Measurements from ENCODE around the gene LMAN1L.
A peak's percentile ranks its signal among the peaks of the same experiment; 100 is the strongest.

LMAN1L gene

GRCh38 chr15:74775894-74776293 is 36.7 kb upstream of the LMAN1L start:
- Histone ChIP-seq H3K4me1 (ENCODE audit: control insufficient read depth, insufficient read depth, low read length, unreplicated experiment) (peaks cover 6% of the 10 kb centered on the region), H3K36me3 (ENCODE audit: insufficient read depth, low read length) (no peaks in the 10 kb centered on the region), H3K4me3 (ENCODE audit: low read depth, low read length) (no peak overlapping the region), H3K27me3 (ENCODE audit: insufficient read depth, low read length) (no peaks in the 10 kb centered on the region), H3K79me2 (ENCODE audit: control insufficient read depth, insufficient read depth, low read length, unreplicated experiment) (no peaks in the 10 kb centered on the region), H3K27ac (ENCODE audit: low read depth, low read length) (no peak overlapping the region), H2AFZ (ENCODE audit: low read length, unreplicated experiment) (no peak overlapping the region)

GRCh38 chr15:74776821-74777768 is 35.5 kb upstream of the LMAN1L start:
- Histone ChIP-seq H3K4me1 (ENCODE audit: control insufficient read depth, insufficient read depth, low read length, unreplicated experiment) (peaks cover 6% of the 10 kb centered on the region), H3K27me3 (ENCODE audit: insufficient read depth, low read length) (no peaks in the 10 kb centered on the region), H3K4me3 (ENCODE audit: low read depth, low read length) (no peak overlapping the region), H2AFZ (ENCODE audit: low read length, unreplicated experiment) (no peak overlapping the region), H3K36me3 (ENCODE audit: insufficient read depth, low read length) (no peaks in the 10 kb centered on the region), H3K79me2 (ENCODE audit: control insufficient read depth, insufficient read depth, low read length, unreplicated experiment) (no peaks in the 10 kb centered on the region), H3K27ac (ENCODE audit: low read depth, low read length) (no peak overlapping the region)

- H3K4me1 ChIP-seq (ENCODE audit: control insufficient read depth, insufficient read depth, low read length, unreplicated experiment) = peaks cover 6% of the 10 kb centered on the region
These were observed 34.7 kb upstream of the LMAN1L start for GRCh38 chr15:74777769-74778598.

GRCh38 chr15:74778599-74778970 is 34.0 kb upstream of the LMAN1L start:
- Histone ChIP-seq H3K4me3 (ENCODE audit: low read depth, low read length) (no peak overlapping the region), H3K4me1 (ENCODE audit: control insufficient read depth, insufficient read depth, low read length, unreplicated experiment) (peaks cover 8% of the 10 kb centered on the region)

More at GRCh38 chr15:74777769-74778598, 34.7 kb upstream of the LMAN1L start:
- no peak overlapping the region for H3K4me3 ChIP-seq (ENCODE audit: low read depth, low read length)
- H3K36me3 ChIP-seq (ENCODE audit: insufficient read depth, low read length) = no peaks in the 10 kb centered on the region
- peaks cover 6% of the 10 kb centered on the region for H3K79me2 ChIP-seq (ENCODE audit: control insufficient read depth, insufficient read depth, low read length, unreplicated experiment)
- no peak overlapping the region for H2AFZ ChIP-seq (ENCODE audit: low read length, unreplicated experiment)
- H3K27me3 ChIP-seq (ENCODE audit: insufficient read depth, low read length) = no peaks in the 10 kb centered on the region
- no peak overlapping the region for H3K27ac ChIP-seq (ENCODE audit: low read depth, low read length)

GRCh38 chr15:74779162-74779648 is 33.4 kb upstream of the LMAN1L start:
- Histone ChIP-seq H3K4me3 (ENCODE audit: low read depth, low read length) (no peak overlapping the region), H3K36me3 (ENCODE audit: insufficient read depth, low read length) (no peaks in the 10 kb centered on the region), H2AFZ (ENCODE audit: low read length, unreplicated experiment) (no peak overlapping the region), H3K79me2 (ENCODE audit: control insufficient read depth, insufficient read depth, low read length, unreplicated experiment) (peaks cover 18% of the 10 kb centered on the region), H3K4me1 (ENCODE audit: control insufficient read depth, insufficient read depth, low read length, unreplicated experiment) (peaks cover 14% of the 10 kb centered on the region), H3K27ac (ENCODE audit: low read depth, low read length) (no peak overlapping the region), H3K27me3 (ENCODE audit: insufficient read depth, low read length) (no peaks in the 10 kb centered on the region)

More at GRCh38 chr15:74778599-74778970, 34.0 kb upstream of the LMAN1L start:
- Histone ChIP-seq H3K27me3 (ENCODE audit: insufficient read depth, low read length) (no peaks in the 10 kb centered on the region), H3K27ac (ENCODE audit: low read depth, low read length) (no peak overlapping the region), H3K79me2 (ENCODE audit: control insufficient read depth, insufficient read depth, low read length, unreplicated experiment) (peaks cover 12% of the 10 kb centered on the region), H3K36me3 (ENCODE audit: insufficient read depth, low read length) (no peaks in the 10 kb centered on the region), H2AFZ (ENCODE audit: low read length, unreplicated experiment) (no peak overlapping the region)

- Histone ChIP-seq H3K36me3 (ENCODE audit: insufficient read depth, low read length) (no peaks in the 10 kb centered on the region), H2AFZ (ENCODE audit: low read length, unreplicated experiment) (peak overlapping the region; percentile 90), H3K27ac (ENCODE audit: low read depth, low read length) (no peak overlapping the region), H3K4me1 (ENCODE audit: control insufficient read depth, insufficient read depth, low read length, unreplicated experiment) (peaks cover 26% of the 10 kb centered on the region), H3K4me3 (ENCODE audit: low read depth, low read length) (peak overlapping the region; percentile 98), H3K79me2 (ENCODE audit: control insufficient read depth, insufficient read depth, low read length, unreplicated experiment) (peaks cover 34% of the 10 kb centered on the region), H3K27me3 (ENCODE audit: insufficient read depth, low read length) (no peaks in the 10 kb centered on the region)
These were observed 31.9 kb upstream of the LMAN1L start for GRCh38 chr15:74780523-74781430.

GRCh38 chr15:74781431-74782258 is 31.0 kb upstream of the LMAN1L start, which contains the start of gene CSK:
TSS of gene CSK (plus strand) at chr15:74782080. CDS start at chr15:74798298, 16,218 bp downstream.
- H2AFZ ChIP-seq (ENCODE audit: low read length, unreplicated experiment) = peak within 1 kb of the TSS; percentile 90

GRCh38 chr15:74782259-74783071 is 30.2 kb upstream of the LMAN1L start:
- Histone ChIP-seq H3K4me1 (ENCODE audit: control insufficient read depth, insufficient read depth, low read length, unreplicated experiment) (peaks cover 33% of the 10 kb centered on the region), H3K27ac (ENCODE audit: low read depth, low read length) (0 out of 2 replicates have a peak overlapping the region, but pooled peaks have one; percentile 5), H2AFZ (ENCODE audit: low read length, unreplicated experiment) (peak overlapping the region; percentile 69), H3K79me2 (ENCODE audit: control insufficient read depth, insufficient read depth, low read length, unreplicated experiment) (peaks cover 49% of the 10 kb centered on the region), H3K27me3 (ENCODE audit: insufficient read depth, low read length) (no peaks in the 10 kb centered on the region), H3K36me3 (ENCODE audit: insufficient read depth, low read length) (no peaks in the 10 kb centered on the region), H3K4me3 (ENCODE audit: low read depth, low read length) (peak overlapping the region; percentile 98)

More at GRCh38 chr15:74781431-74782258, 31.0 kb upstream of the LMAN1L start, which contains the start of gene CSK:
- peaks cover 41% of the 10 kb centered on the region for H3K79me2 ChIP-seq (ENCODE audit: control insufficient read depth, insufficient read depth, low read length, unreplicated experiment)
- 0 out of 2 replicates have a peak within 1 kb of the TSS, but pooled peaks have one; percentile 5 for H3K27ac ChIP-seq (ENCODE audit: low read depth, low read length)
- H3K36me3 ChIP-seq (ENCODE audit: insufficient read depth, low read length) = no peaks in the 10 kb centered on the region
- H3K27me3 ChIP-seq (ENCODE audit: insufficient read depth, low read length) = no peaks in the 10 kb centered on the region
- H3K4me3 ChIP-seq (ENCODE audit: low read depth, low read length) = peak within 1 kb of the TSS; percentile 98
- peaks cover 32% of the 10 kb centered on the region for H3K4me1 ChIP-seq (ENCODE audit: control insufficient read depth, insufficient read depth, low read length, unreplicated experiment)

Measured in ACC112 (cell line).